ENCODE results near the gene IFITM10.

- no peak for TF ChIP-seq CTCF (conservative IDR thresholded peaks at IDR 0.05 in 1 of 2, IDR thresholded peaks at IDR 0.05 in 1 of 2; ENCODE audit: extremely low read depth in 1 of 2, insufficient read depth in 1 of 2, low read depth in 1 of 2, low read length in 2 of 2)
- no peak for TF ChIP-seq EZH2 (IDR thresholded peaks at IDR 0.05; ENCODE audit: borderline replicate concordance, low read length)
These were observed 2.5 kb upstream of the IFITM10 start for GRCh38 chr11:1752907-1753228.

Measured in mammary epithelial cell (primary cell).